B cell (primary cell): Measurements from ENCODE around the gene WDR76. TPM values are rescaled to one million over a fixed set of nuclear protein-coding genes. Genes with fewer than 3 reads are reported as not detected.

Source experiments
- ATAC-seq: fragments of 200-7000 bp; cut with Tn5 transposase; one replicate; pipeline ENCODE4 v1.10.0; 2021; ENCODE audit warnings: low read depth, mild to moderate bottlenecking, moderate number of reproducible peaks, moderate library complexity
- CTCF ChIA-PET: fragments of 350-600 bp; sonication (Branson Sonifier 250); formaldehyde crosslinking; loops from one replicate; lab custom pipeline; 2021; ENCODE audit warnings: antibody characterized with exemption, inconsistent platforms; lab: Charles Lee
- POLR2A ChIA-PET: fragments of 350-600 bp; sonication (Branson Sonifier 250); formaldehyde crosslinking; loops from one replicate; lab custom pipeline; 2021; ENCODE audit warnings: antibody characterized with exemption; lab: Charles Lee
- DNase-seq: peaks from one replicate; pipeline ENCODE4 v3.0.0; 2013
- H2AFZ ChIP-seq: 2 replicates; pipeline ENCODE4 v1.6.1; 2012; ENCODE audit warnings: mild to moderate bottlenecking, low read depth, low read length; ENCODE audit not compliant: insufficient read depth, poor library complexity, severe bottlenecking
- H3K27ac ChIP-seq, 2 donors: 1 replicate in 1 of 2; 2 replicates in 1 of 2; pipeline ENCODE4 v1.5.1; 2012 to 2013; ENCODE audit warnings: low read length in 2 of 2, mild to moderate bottlenecking in 2 of 2, moderate library complexity in 1 of 2
- H3K27me3 ChIP-seq, 4 experiments: fragments of 200-600 bp in 1 of 4; sonication (generic) in 1 of 4; replicated peaks in 1 of 4; 1 replicate in 2 of 4; 2 replicates in 2 of 4; pipeline versions ENCODE4 v1.6.1 to v1.7.0; 2013 to 2016; ENCODE audit warnings: low read length in 3 of 4, mild to moderate bottlenecking in 2 of 4, mixed read lengths in 1 of 4, moderate library complexity in 1 of 4; ENCODE audit not compliant: insufficient read depth in 4 of 4, control insufficient read depth in 3 of 4; ENCODE audit errors: control extremely low read depth in 1 of 4
- H3K36me3 ChIP-seq, 2 experiments: replicated peaks in 1 of 2; 1 replicate in 1 of 2; 2 replicates in 1 of 2; pipeline versions ENCODE4 v1.6.1 to v1.7.1; 2013; ENCODE audit warnings: low read length in 1 of 2; ENCODE audit not compliant: insufficient read depth in 2 of 2, control insufficient read depth in 1 of 2; ENCODE audit errors: control extremely low read depth in 1 of 2, extremely low read depth in 1 of 2
- H3K4me1 ChIP-seq, 2 donors: fragments of 200-600 bp in 1 of 2; sonication (generic) in 1 of 2; 1 replicate in 1 of 2; 2 replicates in 1 of 2; pipeline versions ENCODE4 v1.5.1 to v1.6.1; 2013 to 2017; ENCODE audit warnings: low read length in 2 of 2; ENCODE audit not compliant: control insufficient read depth in 2 of 2, insufficient read depth in 2 of 2
- H3K4me2 ChIP-seq: replicated peaks from 2 replicates; pipeline ENCODE3; 2012; ENCODE audit warnings: mild to moderate bottlenecking, low read depth, low read length; ENCODE audit not compliant: poor library complexity, severe bottlenecking
- H3K4me3 ChIP-seq, 5 experiments: fragments of 200-600 bp in 1 of 5; sonication (generic) in 1 of 5; 1 replicate in 3 of 5; 2 replicates in 2 of 5; pipeline versions ENCODE4 v1.5.1 to v1.7.0; 2011 to 2016; ENCODE audit warnings: low read length in 4 of 5, mild to moderate bottlenecking in 4 of 5, low read depth in 2 of 5, control low read depth in 1 of 5, moderate library complexity in 1 of 5; ENCODE audit not compliant: insufficient read depth in 1 of 5; ENCODE audit errors: control extremely low read depth in 1 of 5, extremely low read depth in 1 of 5
- H3K79me2 ChIP-seq: fragments of 200-600 bp; sonication (generic); one replicate; pipeline ENCODE4 v1.6.0; 2016; ENCODE audit warnings: low read length; ENCODE audit not compliant: control insufficient read depth, insufficient read depth
- H3K9ac ChIP-seq: fragments of 200-600 bp; sonication (generic); 2 replicates; pipeline ENCODE4 v1.6.1; 2017; ENCODE audit warnings: mild to moderate bottlenecking, low read length, moderate library complexity
- H3K9me3 ChIP-seq, 3 donors: one replicate each; pipeline versions ENCODE4 v1.6.1 to v1.7.1; 2013; ENCODE audit warnings: low read length in 2 of 3; ENCODE audit not compliant: control insufficient read depth in 2 of 3, insufficient read depth in 1 of 3; ENCODE audit errors: control extremely low read depth in 1 of 3
- H4K20me1 ChIP-seq: 2 replicates; pipeline ENCODE4 v1.6.0; 2012; ENCODE audit warnings: mild to moderate bottlenecking, low read length; ENCODE audit not compliant: insufficient read depth, control insufficient read depth, poor library complexity, severe bottlenecking
- H3K27ac Mint-ChIP-seq: one replicate; pipeline ENCODE4 v1.8.0; 2021; ENCODE audit warnings: mixed read lengths
- H3K27me3 Mint-ChIP-seq: one replicate; pipeline ENCODE4 v1.8.0; 2021; ENCODE audit warnings: mixed read lengths
- H3K4me1 Mint-ChIP-seq: one replicate; pipeline ENCODE4 v1.8.0; 2021; ENCODE audit warnings: mixed read lengths
- H3K4me3 Mint-ChIP-seq: one replicate; pipeline ENCODE4 v1.8.0; 2021; ENCODE audit warnings: mixed read lengths
- H3K9me3 Mint-ChIP-seq: one replicate; pipeline ENCODE4 v1.8.0; 2022; ENCODE audit warnings: mixed read lengths; ENCODE audit not compliant: insufficient read depth
- EZH2 ChIP-seq: IDR thresholded peaks from 2 replicates; pipeline ENCODE4 v1.6.1; 2012; ENCODE audit warnings: borderline replicate concordance, low read depth, mild to moderate bottlenecking, moderate library complexity, low read length; ENCODE audit not compliant: insufficient read depth, poor library complexity, severe bottlenecking
- WGBS: methylation state at CpG from one replicate; pipeline ENCODE4 v1.1.5; 2013; ENCODE audit warnings: missing lambda C conversion rate; ENCODE audit not compliant: insufficient coverage; 5-methylcytosine and 5-hydroxymethylcytosine counted together
- intact Hi-C: fragments of 100-400 bp; cut with micrococcal nuclease; formaldehyde crosslinking; loops from one replicate; pipeline ENCODE4 v1.10.0; 2022
- polyA minus RNA-seq: library from RNA; depleted of rRNA, polyadenylated mRNA; stranded (reverse); fragments of >200 nt; gene quantifications from 2 replicates; pipeline ENCODE4 v1.2.3, GENCODE V29; 2012
- polyA plus RNA-seq: library from polyadenylated mRNA; depleted of rRNA; stranded (reverse); fragments of >200 nt; gene quantifications from 2 replicates; pipeline ENCODE4 v1.2.3, GENCODE V29; 2012
- total RNA-seq, 2 donors: library from RNA; stranded (reverse); fragments of 120-200 nt in 1 of 2; gene quantifications; 1 replicate in 1 of 2; 2 replicates in 1 of 2; pipeline versions ENCODE4 v1.2.3 to v1.2.4, GENCODE V29; 2013 to 2022
- TF ChIP-seq, protein P1 (sequence below): fragments of 200-600 bp; IDR thresholded peaks from one replicate; pipeline ENCODE4 v1.8.0; 2022; ENCODE audit warnings: antibody characterized with exemption, mild to moderate bottlenecking

Gene WDR76
- total RNA-seq (10.9 and 12.7 TPM in 2 replicates), polyA plus RNA-seq (1.9 and 3.0 TPM in 2 replicates), polyA minus RNA-seq (3.1 and 4.6 TPM in 2 replicates)
- 10.3 TPM for total RNA-seq (2013)

DNA sequence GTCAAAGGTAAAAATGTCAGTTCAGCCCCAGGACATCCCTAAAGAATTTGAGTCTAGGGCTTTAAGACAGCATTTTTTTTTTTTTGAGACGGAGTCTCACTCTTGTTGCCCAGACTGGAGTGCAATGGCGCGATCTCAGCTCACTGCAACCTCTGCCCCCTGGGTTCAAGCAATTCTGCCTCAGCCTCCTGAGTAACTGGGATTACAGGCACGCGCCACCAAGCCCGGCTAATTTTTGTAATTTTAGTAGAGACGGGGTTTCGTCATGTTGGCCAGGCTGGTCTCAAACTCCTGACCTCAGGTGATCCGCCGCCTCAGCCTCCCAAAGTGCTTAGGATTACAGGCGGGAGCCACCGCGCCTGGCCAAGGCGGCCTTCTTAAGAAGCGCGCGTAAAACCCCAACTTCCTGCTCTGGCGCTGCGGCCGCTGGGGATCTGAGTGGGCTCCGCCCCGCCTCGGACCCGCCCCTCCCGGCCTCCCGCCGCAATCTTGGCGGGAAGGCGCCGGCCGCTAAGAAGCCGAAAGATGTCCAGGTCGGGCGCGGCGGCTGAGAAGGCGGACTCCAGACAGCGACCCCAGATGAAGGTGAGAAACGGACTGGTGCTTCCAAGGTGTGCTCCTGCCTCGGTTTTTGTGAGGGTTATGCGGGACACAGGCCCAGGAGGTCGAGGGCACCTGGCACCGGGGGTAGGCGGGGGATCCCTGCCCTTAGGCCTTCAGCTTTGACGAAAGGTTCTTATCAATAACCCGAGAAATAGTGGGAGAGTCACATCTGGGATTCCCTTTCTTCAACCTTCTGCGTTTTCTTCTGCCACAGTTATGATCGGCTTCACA lies at the start of gene WDR76:
Gene WDR76, plus strand, starts transcription at position 495 of the 834 bp plus-strand sequence. Its CDS starts 31 bp downstream, at position 526.
- TF ChIP-seq, protein P1, sequence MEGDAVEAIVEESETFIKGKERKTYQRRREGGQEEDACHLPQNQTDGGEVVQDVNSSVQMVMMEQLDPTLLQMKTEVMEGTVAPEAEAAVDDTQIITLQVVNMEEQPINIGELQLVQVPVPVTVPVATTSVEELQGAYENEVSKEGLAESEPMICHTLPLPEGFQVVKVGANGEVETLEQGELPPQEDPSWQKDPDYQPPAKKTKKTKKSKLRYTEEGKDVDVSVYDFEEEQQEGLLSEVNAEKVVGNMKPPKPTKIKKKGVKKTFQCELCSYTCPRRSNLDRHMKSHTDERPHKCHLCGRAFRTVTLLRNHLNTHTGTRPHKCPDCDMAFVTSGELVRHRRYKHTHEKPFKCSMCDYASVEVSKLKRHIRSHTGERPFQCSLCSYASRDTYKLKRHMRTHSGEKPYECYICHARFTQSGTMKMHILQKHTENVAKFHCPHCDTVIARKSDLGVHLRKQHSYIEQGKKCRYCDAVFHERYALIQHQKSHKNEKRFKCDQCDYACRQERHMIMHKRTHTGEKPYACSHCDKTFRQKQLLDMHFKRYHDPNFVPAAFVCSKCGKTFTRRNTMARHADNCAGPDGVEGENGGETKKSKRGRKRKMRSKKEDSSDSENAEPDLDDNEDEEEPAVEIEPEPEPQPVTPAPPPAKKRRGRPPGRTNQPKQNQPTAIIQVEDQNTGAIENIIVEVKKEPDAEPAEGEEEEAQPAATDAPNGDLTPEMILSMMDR = no peak
- TF ChIP-seq EZH2 = no peak
- POLR2A ChIA-PET = interaction anchor here (1.7 kb wide), 1 partner anchor 18 kb away, joined by 6 read pairs; no protein-coding TSS in a partner anchor
- Histone ChIP-seq H3K27me3 (no peaks in the 10 kb centered on the region), H3K36me3 (peaks cover 0 to 1% of the 10 kb centered on the region in 2 experiments), H4K20me1 (peaks cover 4% of the 10 kb centered on the region), H3K79me2 (peaks cover 57% of the 10 kb centered on the region), H3K4me1 (peaks cover 30 to 60% of the 10 kb centered on the region in 2 donors), H3K4me3 (peak within 1 kb of the TSS in 4 of 5 experiments; percentile 67 to 74 (median 70)), H2AFZ (peak within 1 kb of the TSS; percentile 86), H3K9ac (peak within 1 kb of the TSS; percentile 63), H3K27ac (peak within 1 kb of the TSS; percentile 55 to 85), H3K4me2 (peak within 1 kb of the TSS; percentile 72), H3K9me3 (peaks cover 0 to 4% (median 0%) of the 10 kb centered on the region in 3 donors)
- CTCF ChIA-PET = interaction anchor here (1.0 to 1.4 kb wide), 2 partner anchors 17 to 50 kb away, joined by 3 to 6 read pairs; partner anchors contain the start of gene ELL3
- no peaks in the 10 kb centered on the region for H3K27me3 Mint-ChIP-seq
- DNase-seq (peak; percentile 84), ATAC-seq (peak; percentile 77)
- WGBS = 3% methylated on average over 45 of the region's 48 CpGs
- peak within 1 kb of the TSS; percentile 93 for H3K4me3 Mint-ChIP-seq
- intact Hi-C loops = loop anchor here (5.0 kb wide), 2 partner anchors 601 to 711 kb away; partner anchors contain the start of genes CTDSPL2 and EIF3J
- H3K4me1 Mint-ChIP-seq = peaks cover 59% of the 10 kb centered on the region
- H3K9me3 Mint-ChIP-seq = no peaks in the 10 kb centered on the region
- H3K27ac Mint-ChIP-seq = peak within 1 kb of the TSS; percentile 27
